WTC11 (cell line): ENCODE measurements around the gene FIS1. TPM values are rescaled to one million over a fixed set of nuclear protein-coding genes. Genes with fewer than 3 reads are reported as not detected.
"Not testable (repeated sequence)": the region's sequence is repeated elsewhere in the genome, so short reads cannot be mapped to it uniquely, and the experiment has no call there.

Source experiments
- ATAC-seq: fragments of 200-7000 bp; cut with Tn5 transposase; 2 replicates; pipeline ENCODE4 v1.10.0; 2021; ENCODE audit warnings: mild to moderate bottlenecking, moderate library complexity
- CTCF ChIA-PET: fragments of 300-600 bp; sonication (Branson Sonifier 250); formaldehyde crosslinking; loops from one replicate; lab custom pipeline; 2021; ENCODE audit warnings: antibody characterized with exemption; lab: Charles Lee
- POLR2A ChIA-PET: fragments of 350-600 bp; sonication (Branson Sonifier 250); formaldehyde crosslinking; loops from one replicate; lab custom pipeline; 2021; ENCODE audit warnings: antibody characterized with exemption; lab: Charles Lee
- DNase-seq: peaks from one replicate; pipeline ENCODE4 v3.0.0; 2021; ENCODE audit warnings: low spot score
- H3K27ac Mint-ChIP-seq: 2 replicates; pipeline ENCODE4 v1.8.0; 2021; ENCODE audit warnings: mixed read lengths
- H3K27me3 Mint-ChIP-seq: 2 replicates; pipeline ENCODE4 v1.8.0; 2021; ENCODE audit warnings: low read depth, mild to moderate bottlenecking, moderate library complexity, mixed read lengths
- H3K36me3 Mint-ChIP-seq: 2 replicates; pipeline ENCODE4 v1.8.0; 2021; ENCODE audit warnings: mixed read lengths
- H3K4me1 Mint-ChIP-seq: 2 replicates; pipeline ENCODE4 v1.8.0; 2022; ENCODE audit warnings: mixed read lengths
- H3K4me3 Mint-ChIP-seq: 2 replicates; pipeline ENCODE4 v1.8.0; 2021; ENCODE audit warnings: mild to moderate bottlenecking, moderate library complexity, mixed read lengths
- H3K9me3 Mint-ChIP-seq: 2 replicates; pipeline ENCODE4 v1.8.0; 2021; ENCODE audit warnings: mixed read lengths
- ATF3 ChIP-seq: sonication (generic); formaldehyde crosslinking; conservative IDR thresholded peaks from 2 replicates; pipeline ENCODE4 v1.8.1; 2022; ENCODE audit warnings: mild to moderate bottlenecking, missing genetic modification reagents
- CBFB ChIP-seq: sonication (generic); formaldehyde crosslinking; IDR thresholded peaks from 2 replicates; pipeline ENCODE4 v1.8.1; 2022; ENCODE audit warnings: mild to moderate bottlenecking, low read depth, missing genetic modification reagents
- CREB1 ChIP-seq: sonication (generic); formaldehyde crosslinking; IDR thresholded peaks from 2 replicates; pipeline ENCODE4 v1.8.0; 2023; ENCODE audit warnings: mild to moderate bottlenecking, missing genetic modification reagents
- E2F1 ChIP-seq: sonication (generic); formaldehyde crosslinking; IDR thresholded peaks from 2 replicates; pipeline ENCODE4 v1.8.0; 2022; ENCODE audit warnings: mild to moderate bottlenecking, missing genetic modification reagents
- ELF4 ChIP-seq: sonication (generic); formaldehyde crosslinking; IDR thresholded peaks from 2 replicates; pipeline ENCODE4 v1.8.1; 2022; ENCODE audit warnings: low read depth, mild to moderate bottlenecking, moderate library complexity, missing genetic modification reagents
- ERG ChIP-seq: fragments of 250-450 bp; sonication (Bioruptor Pico); IDR thresholded peaks from 2 replicates; pipeline ENCODE4 v1.8.0; 2021; ENCODE audit warnings: mild to moderate bottlenecking
- ESRRA ChIP-seq: sonication (generic); formaldehyde crosslinking; IDR thresholded peaks from 2 replicates; pipeline ENCODE4 v1.8.1; 2022; ENCODE audit warnings: mild to moderate bottlenecking, missing genetic modification reagents, borderline replicate concordance
- ETV6 ChIP-seq: sonication (generic); formaldehyde crosslinking; IDR thresholded peaks from 2 replicates; pipeline ENCODE4 v1.8.1; 2022; ENCODE audit warnings: mild to moderate bottlenecking, missing genetic modification reagents
- GABPB1 ChIP-seq: sonication (generic); formaldehyde crosslinking; IDR thresholded peaks from 2 replicates; pipeline ENCODE4 v1.8.1; 2023; ENCODE audit warnings: mild to moderate bottlenecking, missing genetic modification reagents
- GTF2I ChIP-seq: fragments of 250-450 bp; sonication (Bioruptor Pico); conservative IDR thresholded peaks from 2 replicates; pipeline ENCODE4 v1.4.0; 2021; ENCODE audit warnings: mild to moderate bottlenecking
- MLX ChIP-seq: sonication (generic); formaldehyde crosslinking; IDR thresholded peaks from 2 replicates; pipeline ENCODE4 v1.8.1; 2023; ENCODE audit warnings: mild to moderate bottlenecking, missing genetic modification reagents, moderate library complexity
- MXD4 ChIP-seq: fragments of 250-450 bp; sonication (Bioruptor Pico); IDR thresholded peaks from 2 replicates; pipeline ENCODE4 v1.8.0; 2021; ENCODE audit warnings: mild to moderate bottlenecking, moderate library complexity, borderline replicate concordance
- PREB ChIP-seq: sonication (generic); formaldehyde crosslinking; IDR thresholded peaks from 2 replicates; pipeline ENCODE4 v1.8.1; 2022; ENCODE audit warnings: mild to moderate bottlenecking, missing genetic modification reagents, moderate library complexity, borderline replicate concordance
- SMAD3 ChIP-seq: sonication (generic); formaldehyde crosslinking; IDR thresholded peaks from 2 replicates; pipeline ENCODE4 v1.8.0; 2022; ENCODE audit warnings: missing genetic modification reagents, mild to moderate bottlenecking, borderline replicate concordance
- TP53 ChIP-seq: sonication (generic); formaldehyde crosslinking; IDR thresholded peaks from 2 replicates; pipeline ENCODE4 v1.8.1; 2023; ENCODE audit warnings: mild to moderate bottlenecking, missing genetic modification reagents
- USF1 ChIP-seq: sonication (generic); formaldehyde crosslinking; IDR thresholded peaks from 2 replicates; pipeline ENCODE4 v1.8.0; 2022; ENCODE audit warnings: mild to moderate bottlenecking, missing genetic modification reagents
- ZBTB21 ChIP-seq: sonication (generic); formaldehyde crosslinking; IDR thresholded peaks from 2 replicates; pipeline ENCODE4 v1.8.1; 2023; ENCODE audit warnings: mild to moderate bottlenecking, missing genetic modification reagents, borderline replicate concordance
- ZNF263 ChIP-seq: sonication (generic); formaldehyde crosslinking; IDR thresholded peaks from 2 replicates; pipeline ENCODE4 v1.8.1; 2022; ENCODE audit warnings: low read depth, mild to moderate bottlenecking, moderate library complexity, missing genetic modification reagents
- ZNF396 ChIP-seq: fragments of 250-450 bp; sonication (Bioruptor Pico); IDR thresholded peaks from 2 replicates; pipeline ENCODE4 v1.8.0; 2021; ENCODE audit warnings: mild to moderate bottlenecking, moderate library complexity, borderline replicate concordance
- ZNF512 ChIP-seq: sonication (generic); formaldehyde crosslinking; IDR thresholded peaks from 2 replicates; pipeline ENCODE4 v1.8.1; 2022; ENCODE audit warnings: missing genetic modification reagents, borderline replicate concordance
- total RNA-seq: library from RNA; stranded (reverse); gene quantifications from 3 replicates; pipeline ENCODE4 v1.2.3, GENCODE V29; 2021

Gene FIS1
- total RNA-seq, 1 experiment from 2014 or later = 123 TPM

GRCh38 chr7:101264102-101264706 lies 19.3 kb upstream of the FIS1 start:
- CTCF ChIA-PET = interaction anchor here (1.2 to 2.5 kb wide), 3 partner anchors 20 to 72 kb away, joined by 3 to 5 read pairs (median 5); partner anchors contain the start of gene FIS1
- POLR2A ChIA-PET, ATAC-seq, DNase-seq, H3K4me3 Mint-ChIP-seq, H3K4me1 Mint-ChIP-seq, H3K9me3 Mint-ChIP-seq, H3K27me3 Mint-ChIP-seq, H3K36me3 Mint-ChIP-seq, H3K27ac Mint-ChIP-seq: not testable (repeated sequence)
- TF ChIP-seq ZNF512 (CRISPR knock-in tag) (0 out of 2 replicates have a peak, but pooled peaks have one; percentile 63), USF1 (CRISPR knock-in tag) (peak; percentile 24; the same call in 1 of the 2 replicates)

GRCh38 chr7:101258243-101258731 lies 13.4 kb upstream of the FIS1 start:
- POLR2A ChIA-PET = no interaction called here
- ATAC-seq (no peak), DNase-seq (no peak)
- H3K9me3 Mint-ChIP-seq = no peaks in the 10 kb centered on the region
- CTCF ChIA-PET = interaction anchor here (0.9 to 1.5 kb wide), 3 partner anchors 14 to 25 kb away, joined by 3 to 7 read pairs (median 5); no protein-coding TSS in a partner anchor
- TF ChIP-seq ELF4 (no peak), ETV6 (CRISPR knock-in tag) (no peak), MXD4 (CRISPR knock-in tag) (no peak), ERG (CRISPR knock-in tag) (no peak), CREB1 (CRISPR knock-in tag) (no peak), GTF2I (no peak), ZNF263 (CRISPR knock-in tag) (no peak), ZBTB21 (CRISPR knock-in tag) (no peak), ESRRA (CRISPR knock-in tag) (no peak), SMAD3 (CRISPR knock-in tag) (no peak), CBFB (CRISPR knock-in tag) (no peak), TP53 (no peak), PREB (no peak)
- H3K36me3 Mint-ChIP-seq = no peaks in the 10 kb centered on the region
- H3K27ac Mint-ChIP-seq = no peak overlapping the region
- peaks cover 4% of the 10 kb centered on the region; the same call in 1 of the 2 replicates for H3K4me1 Mint-ChIP-seq
- H3K4me3 Mint-ChIP-seq = no peak overlapping the region
- peaks cover 7% of the 10 kb centered on the region; the same call in 1 of the 2 replicates for H3K27me3 Mint-ChIP-seq

GRCh38 chr7:101255796-101256195 lies 10.9 kb upstream of the FIS1 start:
- H3K4me1 Mint-ChIP-seq = peaks cover 12% of the 10 kb centered on the region
- CTCF ChIA-PET = interaction anchor here (1.4 to 2.7 kb wide), 2 partner anchors 11 to 63 kb away, joined by 3 to 11 read pairs; partner anchors contain the start of gene FIS1
- peaks cover 4% of the 10 kb centered on the region for H3K36me3 Mint-ChIP-seq
- TF ChIP-seq ZNF396 (CRISPR knock-in tag) (no peak), ATF3 (CRISPR knock-in tag) (no peak), MLX (CRISPR knock-in tag) (no peak), E2F1 (no peak), GABPB1 (CRISPR knock-in tag) (no peak), TP53 (no peak)

More at GRCh38 chr7:101255796-101256195, 10.9 kb upstream of the FIS1 start:
- DNase-seq (no peak), ATAC-seq (no peak)
- Mint-ChIP-seq H3K4me3 (no peak overlapping the region), H3K27ac (no peak overlapping the region; the same call in 1 of the 2 replicates), H3K9me3 (no peaks in the 10 kb centered on the region), H3K27me3 (no peaks in the 10 kb centered on the region; the same call in 1 of the 2 replicates)
- POLR2A ChIA-PET = interaction anchor here (0.7 kb wide), 1 partner anchor 468 kb away, joined by 4 read pairs; no protein-coding TSS in a partner anchor
